C4-2B (cell line): ENCODE measurements around the gene CD163L1.

Experiments
- CTCF ChIP-seq: fragments of 450-650 bp; conservative IDR thresholded peaks from 2 replicates; pipeline ENCODE4 v1.5.1; 2017; ENCODE audit warnings: mild to moderate bottlenecking
- ZFX ChIP-seq: fragments of 450-650 bp; IDR thresholded peaks from 2 replicates; pipeline ENCODE4 v1.6.1; 2017

GRCh38 chr12:7321624-7322023 lies 122.3 kb downstream of the CD163L1 start:
- TF ChIP-seq CTCF (no peak), ZFX (no peak)
